Thyroid gland (tissue), 4 donors: ENCODE data around the gene SMG1. TPM values are rescaled to one million over a fixed set of nuclear protein-coding genes. Genes with fewer than 3 reads are reported as not detected.

ENCODE experiments used
- DNase-seq, 2 donors: peaks; one replicate each; pipeline ENCODE4 v3.0.0-alpha.2; 2019
- H3K27ac ChIP-seq, 3 donors: fragments of 200-600 bp; sonication (generic); 1 replicate in 2 of 3; 2 replicates in 1 of 3; pipeline ENCODE4 v1.5.1; 2016 to 2019; ENCODE audit warnings: mild to moderate bottlenecking in 1 of 3, moderate library complexity in 1 of 3
- H3K27me3 ChIP-seq: fragments of 200-600 bp; sonication (generic); one replicate; pipeline ENCODE4 v1.5.1; 2019
- H3K36me3 ChIP-seq, 2 donors: fragments of 200-600 bp; sonication (generic); one replicate each; pipeline ENCODE4 v1.5.1; 2016 to 2019
- H3K4me1 ChIP-seq, 2 donors: fragments of 200-600 bp; sonication (generic); one replicate each; pipeline ENCODE4 v1.5.1; 2017 to 2019
- H3K4me3 ChIP-seq, 3 donors: fragments of 200-600 bp; sonication (generic); replicated peaks in 1 of 3; 1 replicate in 2 of 3; 2 replicates in 1 of 3; pipeline ENCODE4 v1.5.1; 2016; ENCODE audit warnings: mild to moderate bottlenecking in 1 of 3
- H3K9me3 ChIP-seq: fragments of 200-600 bp; sonication (generic); one replicate; pipeline ENCODE4 v1.5.1; 2017
- POLR2A ChIP-seq, 2 donors: fragments of 450-650 bp; IDR thresholded peaks; one replicate each; pipeline ENCODE4 v1.6.1; 2017; ENCODE audit warnings: antibody characterized with exemption in 2 of 2, mild to moderate bottlenecking in 2 of 2, moderate library complexity in 1 of 2
- WGBS, 2 donors: methylation state at CpG; one replicate each; pipeline ENCODE4 v1.1.5; 2017; 5-methylcytosine and 5-hydroxymethylcytosine counted together
- intact Hi-C: fragments of 100-400 bp; cut with DNase I; formaldehyde crosslinking; loops from one replicate; pipeline ENCODE4 v1.15.1; 2023
- total RNA-seq, 4 donors: library from RNA; depleted of rRNA; stranded (reverse); fragments of >200 nt; gene quantifications; one replicate each; pipeline ENCODE4 v1.2.3, GENCODE V29; 2016
- TF ChIP-seq, protein P1 (sequence below), 6 experiments: fragments of 200-600 bp in 3 of 6; fragments of 450-650 bp in 3 of 6; sonication (generic) in 3 of 6; IDR thresholded peaks; one replicate each; pipeline ENCODE4 v1.5.1; 2016 to 2019; ENCODE audit warnings: antibody characterized with exemption in 6 of 6, mild to moderate bottlenecking in 2 of 6, inconsistent platforms in 1 of 6, moderate library complexity in 1 of 6

SMG1 gene
- total RNA-seq, 4 donors from 2014 or later = 106 to 156 (median 125) TPM

DNA sequence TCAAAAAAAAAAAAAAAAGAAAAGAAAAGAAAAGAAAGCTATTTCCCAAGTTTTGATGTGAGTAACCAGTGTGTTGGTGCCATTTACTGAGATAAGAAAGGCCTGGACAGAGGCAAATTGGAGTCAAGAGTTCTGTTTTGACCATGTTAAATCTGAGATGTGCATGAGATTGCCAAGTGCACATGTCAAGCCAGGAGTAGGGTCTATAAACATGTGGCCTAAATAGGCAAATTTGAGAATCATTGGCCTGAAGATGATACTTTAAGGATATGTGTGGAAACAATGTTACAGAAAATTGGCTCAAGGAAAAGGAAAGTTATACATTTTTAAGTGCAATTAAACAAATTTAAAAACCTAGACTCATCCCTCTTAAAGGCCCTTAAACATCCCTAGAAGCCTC is 15.3 kb upstream of the SMG1 start:
- DNase-seq = no peak
- no peaks in the 10 kb centered on the region for H3K9me3 ChIP-seq
- H3K36me3 ChIP-seq = no peaks in the 10 kb centered on the region
- H3K4me3 ChIP-seq = no peak overlapping the region
- peaks cover 0 to 3% of the 10 kb centered on the region in 2 donors for H3K4me1 ChIP-seq
- no peak overlapping the region for H3K27ac ChIP-seq
- no peaks in the 10 kb centered on the region for H3K27me3 ChIP-seq
- intact Hi-C loops = no loop called here
- TF ChIP-seq, protein P1, sequence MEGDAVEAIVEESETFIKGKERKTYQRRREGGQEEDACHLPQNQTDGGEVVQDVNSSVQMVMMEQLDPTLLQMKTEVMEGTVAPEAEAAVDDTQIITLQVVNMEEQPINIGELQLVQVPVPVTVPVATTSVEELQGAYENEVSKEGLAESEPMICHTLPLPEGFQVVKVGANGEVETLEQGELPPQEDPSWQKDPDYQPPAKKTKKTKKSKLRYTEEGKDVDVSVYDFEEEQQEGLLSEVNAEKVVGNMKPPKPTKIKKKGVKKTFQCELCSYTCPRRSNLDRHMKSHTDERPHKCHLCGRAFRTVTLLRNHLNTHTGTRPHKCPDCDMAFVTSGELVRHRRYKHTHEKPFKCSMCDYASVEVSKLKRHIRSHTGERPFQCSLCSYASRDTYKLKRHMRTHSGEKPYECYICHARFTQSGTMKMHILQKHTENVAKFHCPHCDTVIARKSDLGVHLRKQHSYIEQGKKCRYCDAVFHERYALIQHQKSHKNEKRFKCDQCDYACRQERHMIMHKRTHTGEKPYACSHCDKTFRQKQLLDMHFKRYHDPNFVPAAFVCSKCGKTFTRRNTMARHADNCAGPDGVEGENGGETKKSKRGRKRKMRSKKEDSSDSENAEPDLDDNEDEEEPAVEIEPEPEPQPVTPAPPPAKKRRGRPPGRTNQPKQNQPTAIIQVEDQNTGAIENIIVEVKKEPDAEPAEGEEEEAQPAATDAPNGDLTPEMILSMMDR (IDR thresholded peaks at IDR 0.05) = no peak
- TF ChIP-seq POLR2A (IDR thresholded peaks at IDR 0.05) = no peak

DNA sequence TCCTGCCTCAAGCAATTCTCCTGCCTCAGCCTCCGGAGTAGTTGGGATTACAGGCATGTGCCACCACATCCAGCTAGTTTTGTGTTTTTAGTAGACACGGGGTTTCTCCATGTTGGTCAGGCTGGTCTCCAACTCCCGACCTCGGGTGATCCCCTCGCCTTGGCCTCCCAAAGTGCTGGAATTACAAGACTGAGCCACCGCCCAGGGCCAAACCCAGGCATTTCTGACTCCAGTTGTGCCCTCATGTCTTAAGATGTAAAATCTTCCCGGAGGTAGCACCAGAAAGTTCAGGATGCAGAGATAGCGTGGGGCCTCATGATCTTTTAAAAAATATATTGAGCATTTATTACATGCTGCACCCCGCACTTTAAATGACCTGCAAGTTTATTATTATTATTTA is 12.8 kb upstream of the SMG1 start:
- H3K9me3 ChIP-seq = no peaks in the 10 kb centered on the region
- no peaks in the 10 kb centered on the region for H3K27me3 ChIP-seq
- no peaks in the 10 kb centered on the region for H3K36me3 ChIP-seq
- DNase-seq = no peak
- intact Hi-C loops = no loop called here
- H3K27ac ChIP-seq = no peak overlapping the region
- TF ChIP-seq, protein P1 (IDR thresholded peaks at IDR 0.05) = no peak
- TF ChIP-seq POLR2A (IDR thresholded peaks at IDR 0.05) = no peak
- 97 to 98% methylated on average over 9 of the region's 9 CpGs for WGBS, 2 donors
- no peak overlapping the region for H3K4me3 ChIP-seq
- no peaks in the 10 kb centered on the region for H3K4me1 ChIP-seq

DNA sequence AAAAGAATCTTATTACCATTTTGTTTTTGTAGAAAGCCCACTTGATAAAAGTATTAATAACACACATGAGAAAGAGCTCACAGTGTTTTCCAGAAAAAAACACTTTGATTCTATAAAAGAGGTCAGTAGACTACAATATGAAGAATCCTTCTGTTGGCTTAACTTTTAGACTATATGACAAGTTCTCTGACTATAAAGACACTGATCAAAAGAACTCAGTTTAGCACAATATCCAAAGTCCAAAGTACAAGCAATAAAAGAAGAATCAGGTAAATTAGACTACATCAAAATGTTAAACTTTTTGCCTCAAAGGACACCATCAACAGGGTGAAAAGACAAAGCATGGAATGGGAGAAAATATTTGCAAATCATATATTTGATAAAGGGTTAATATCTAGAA is 11.2 kb upstream of the SMG1 start:
- Histone ChIP-seq H3K9me3 (no peaks in the 10 kb centered on the region), H3K36me3 (no peaks in the 10 kb centered on the region), H3K4me1 (peaks cover 8 to 9% of the 10 kb centered on the region in 2 donors), H3K4me3 (no peak overlapping the region), H3K27me3 (no peaks in the 10 kb centered on the region), H3K27ac (no peak overlapping the region)
- intact Hi-C loops = no loop called here
- no peak for DNase-seq
- TF ChIP-seq, protein P1 (IDR thresholded peaks at IDR 0.05) = no peak
- TF ChIP-seq POLR2A (IDR thresholded peaks at IDR 0.05) = no peak

DNA sequence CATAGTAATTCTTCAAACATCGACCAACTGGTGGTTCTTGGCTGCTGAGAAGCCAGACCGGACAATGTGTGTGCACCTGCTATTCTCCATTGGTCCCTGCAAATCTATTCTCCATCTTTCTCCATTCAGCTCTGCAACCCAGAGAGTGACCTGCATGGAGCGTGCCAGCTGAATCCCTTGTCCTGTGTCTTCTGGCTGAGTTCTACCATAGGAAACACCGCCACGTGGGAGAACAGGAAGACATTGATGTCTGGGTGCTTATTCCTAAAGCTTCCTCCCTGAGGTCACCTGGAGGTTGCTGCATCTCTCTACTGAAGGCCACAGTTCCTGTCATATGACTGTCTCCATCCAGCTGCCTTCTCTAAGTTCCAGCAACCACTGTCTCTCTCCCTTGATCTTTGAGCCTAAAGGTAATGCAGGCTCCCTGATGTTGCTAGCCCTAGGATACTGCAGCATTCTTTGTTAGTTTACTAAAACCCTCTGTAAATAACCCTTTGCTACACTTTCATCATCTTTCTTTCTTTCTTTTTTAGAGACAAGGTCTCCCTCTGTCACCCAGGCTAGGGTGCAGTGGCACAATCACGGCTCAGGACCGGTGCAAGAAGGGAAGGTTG is 10.6 kb upstream of the SMG1 start:
- TF ChIP-seq, protein P1 (IDR thresholded peaks at IDR 0.05) = no peak
- TF ChIP-seq POLR2A (IDR thresholded peaks at IDR 0.05) = no peak
- Histone ChIP-seq H3K4me3 (no peak overlapping the region), H3K27ac (no peak overlapping the region), H3K36me3 (no peaks in the 10 kb centered on the region), H3K9me3 (no peaks in the 10 kb centered on the region), H3K4me1 (peaks cover 12 to 15% of the 10 kb centered on the region in 2 donors), H3K27me3 (no peaks in the 10 kb centered on the region)
- intact Hi-C loops = no loop called here
- WGBS, 2 donors = 86 to 90% methylated on average over 7 of the region's 7 CpGs
- DNase-seq = no peak

DNA sequence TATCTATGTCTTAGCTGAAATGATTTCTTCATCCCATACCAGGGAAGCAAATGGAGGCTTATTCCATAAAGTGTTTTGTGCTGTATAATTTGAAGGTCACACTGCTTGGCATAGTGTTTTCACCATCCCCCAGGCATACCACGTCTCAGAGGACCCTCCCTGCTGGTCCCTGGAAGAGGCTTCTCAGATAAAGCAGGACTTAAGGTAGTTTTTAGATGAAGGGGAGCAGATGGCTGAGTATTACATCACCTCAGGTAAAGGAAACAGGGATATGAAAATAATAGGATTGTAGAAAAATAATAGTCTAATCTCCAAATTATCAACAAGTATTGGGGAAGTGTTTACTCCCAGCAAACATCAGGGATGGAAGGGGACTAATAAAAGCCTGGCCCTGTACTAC is 7.3 kb upstream of the SMG1 start:
- WGBS, 2 donors = 24 to 27% methylated on average over 1 of the region's 1 CpG
- no peaks in the 10 kb centered on the region for H3K9me3 ChIP-seq
- intact Hi-C loops = no loop called here
- peak overlapping the region; percentile 71 to 93 (median 93) for H3K27ac ChIP-seq
- DNase-seq = no peak
- TF ChIP-seq POLR2A (IDR thresholded peaks at IDR 0.05) = no peak
- TF ChIP-seq, protein P1 (IDR thresholded peaks at IDR 0.05) = no peak
- H3K4me3 ChIP-seq = no peak overlapping the region
- no peaks in the 10 kb centered on the region for H3K27me3 ChIP-seq
- H3K36me3 ChIP-seq = no peaks in the 10 kb centered on the region
- peaks cover 12 to 23% of the 10 kb centered on the region in 2 donors for H3K4me1 ChIP-seq
